ENCODE data around the gene SUN5. TPM values are rescaled to one million over a fixed set of nuclear protein-coding genes. Genes with fewer than 3 reads are reported as not detected.

SUN5 gene
- total RNA-seq, 2 experiments from 2014 or later: not detected

DNA sequence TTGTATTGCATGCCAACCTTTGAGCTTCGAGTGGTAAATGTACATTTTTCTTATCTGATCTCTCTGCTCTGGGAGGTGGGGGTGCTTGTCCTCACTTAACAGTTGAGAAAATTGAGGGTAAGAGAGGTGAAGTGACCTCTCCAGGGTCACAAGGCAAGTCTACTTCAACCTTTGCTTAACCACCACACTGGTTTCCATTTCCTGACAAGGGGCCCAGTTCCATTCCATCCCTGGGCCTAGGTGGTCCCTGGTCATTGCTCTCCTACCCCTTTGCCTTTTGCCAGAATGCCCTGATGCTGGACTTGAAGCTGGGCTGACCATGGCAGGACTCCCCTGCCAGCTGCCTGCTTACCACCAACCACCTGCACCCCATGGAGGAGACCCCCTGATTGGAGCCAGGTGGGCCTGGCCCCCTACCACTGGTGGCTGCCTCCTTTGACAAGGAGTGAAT is 39.5 kb upstream of the SUN5 start:
- Mint-ChIP-seq H3K36me3 (ENCODE audit: low read depth) (no peaks in the 10 kb centered on the region), H3K4me3 (no peak overlapping the region), H3K4me1 (ENCODE audit: low read depth) (no peaks in the 10 kb centered on the region), H3K9me3 (peaks cover 14% of the 10 kb centered on the region), H3K27ac (no peak overlapping the region), H3K27me3 (no peaks in the 10 kb centered on the region)
- POLR2A ChIA-PET: no interaction called here
- intact Hi-C loops (cut with micrococcal nuclease): no loop called here
- TF ChIP-seq, protein P1, sequence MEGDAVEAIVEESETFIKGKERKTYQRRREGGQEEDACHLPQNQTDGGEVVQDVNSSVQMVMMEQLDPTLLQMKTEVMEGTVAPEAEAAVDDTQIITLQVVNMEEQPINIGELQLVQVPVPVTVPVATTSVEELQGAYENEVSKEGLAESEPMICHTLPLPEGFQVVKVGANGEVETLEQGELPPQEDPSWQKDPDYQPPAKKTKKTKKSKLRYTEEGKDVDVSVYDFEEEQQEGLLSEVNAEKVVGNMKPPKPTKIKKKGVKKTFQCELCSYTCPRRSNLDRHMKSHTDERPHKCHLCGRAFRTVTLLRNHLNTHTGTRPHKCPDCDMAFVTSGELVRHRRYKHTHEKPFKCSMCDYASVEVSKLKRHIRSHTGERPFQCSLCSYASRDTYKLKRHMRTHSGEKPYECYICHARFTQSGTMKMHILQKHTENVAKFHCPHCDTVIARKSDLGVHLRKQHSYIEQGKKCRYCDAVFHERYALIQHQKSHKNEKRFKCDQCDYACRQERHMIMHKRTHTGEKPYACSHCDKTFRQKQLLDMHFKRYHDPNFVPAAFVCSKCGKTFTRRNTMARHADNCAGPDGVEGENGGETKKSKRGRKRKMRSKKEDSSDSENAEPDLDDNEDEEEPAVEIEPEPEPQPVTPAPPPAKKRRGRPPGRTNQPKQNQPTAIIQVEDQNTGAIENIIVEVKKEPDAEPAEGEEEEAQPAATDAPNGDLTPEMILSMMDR (IDR thresholded peaks at IDR 0.05): no peak
- ATAC-seq (no peak), DNase-seq (no peak)
- CTCF ChIA-PET: interaction anchor here (0.9 kb wide), 1 partner anchor 35 kb away, joined by 3 read pairs; no protein-coding TSS in a partner anchor

DNA sequence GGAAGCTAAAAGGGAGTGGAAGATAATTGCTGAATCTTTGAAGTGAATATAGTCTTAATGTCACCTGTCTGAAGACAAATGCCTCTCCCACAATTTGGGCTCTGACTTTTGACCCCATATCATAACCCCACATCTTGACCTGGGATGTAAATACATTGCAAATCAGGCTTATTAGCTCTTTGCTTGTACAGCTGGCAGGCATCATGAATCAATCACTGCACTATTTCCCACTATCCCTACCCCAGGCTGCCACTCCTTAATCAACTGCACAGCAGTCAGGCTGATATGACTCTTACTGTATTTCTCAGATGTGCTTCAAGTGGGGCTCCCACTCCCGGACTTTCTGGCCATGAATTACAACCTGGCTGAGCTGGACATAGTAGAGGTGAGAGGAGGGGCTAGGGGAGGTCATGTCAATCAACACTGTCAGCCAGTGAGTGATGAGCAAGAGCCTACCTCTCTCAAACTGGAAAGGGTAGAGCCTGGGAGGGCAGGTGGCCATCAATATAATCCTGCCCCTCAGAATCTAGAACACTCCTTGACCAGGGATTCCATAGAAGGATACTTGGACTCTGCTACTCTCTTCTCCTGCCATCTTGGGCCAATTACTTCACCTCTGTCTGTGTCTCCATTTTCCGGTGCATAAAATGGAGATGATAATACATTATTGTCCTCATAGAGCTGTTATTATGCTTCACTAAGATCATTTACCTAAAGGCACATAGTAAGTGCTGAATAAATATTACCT is 38.9 kb upstream of the SUN5 start:
- Mint-ChIP-seq H3K4me1 (ENCODE audit: low read depth) (no peaks in the 10 kb centered on the region), H3K27ac (no peak overlapping the region), H3K36me3 (ENCODE audit: low read depth) (no peaks in the 10 kb centered on the region), H3K9me3 (peaks cover 14% of the 10 kb centered on the region), H3K27me3 (no peaks in the 10 kb centered on the region), H3K4me3 (no peak overlapping the region)
- DNase-seq (no peak), ATAC-seq (no peak)
- TF ChIP-seq, protein P1 (IDR thresholded peaks at IDR 0.05): no peak
- POLR2A ChIA-PET: no interaction called here
- intact Hi-C loops (cut with micrococcal nuclease): no loop called here
- CTCF ChIA-PET: interaction anchor here (0.9 kb wide), 1 partner anchor 36 kb away, joined by 3 read pairs; no protein-coding TSS in a partner anchor

DNA sequence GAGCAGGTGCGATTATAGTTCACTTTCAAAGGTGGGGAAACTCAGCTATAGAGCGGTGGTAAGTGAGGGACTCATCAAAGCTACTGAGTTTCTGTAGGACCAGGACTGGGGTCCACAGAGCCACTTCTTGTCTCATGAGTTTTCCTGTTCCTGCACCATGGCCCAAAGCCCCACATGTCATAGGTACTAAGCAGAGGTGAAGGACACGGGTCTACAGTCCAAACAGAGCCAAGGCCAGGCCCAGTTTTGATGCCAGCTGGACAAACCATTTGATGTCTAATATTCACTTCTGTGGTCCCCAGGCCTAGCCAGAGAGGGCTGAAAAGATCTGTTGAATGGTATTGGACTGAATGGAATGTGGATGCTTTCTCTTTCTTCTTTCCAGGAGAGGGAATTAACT is 38.2 kb upstream of the SUN5 start:
- Mint-ChIP-seq H3K36me3 (ENCODE audit: low read depth) (no peaks in the 10 kb centered on the region), H3K4me3 (no peak overlapping the region), H3K4me1 (ENCODE audit: low read depth) (no peaks in the 10 kb centered on the region), H3K27ac (no peak overlapping the region), H3K27me3 (no peaks in the 10 kb centered on the region), H3K9me3 (peaks cover 14% of the 10 kb centered on the region)
- intact Hi-C loops (cut with micrococcal nuclease): no loop called here
- no peak for ATAC-seq
- ChIA-PET CTCF (no interaction called here), POLR2A (no interaction called here)
- TF ChIP-seq, protein P1 (IDR thresholded peaks at IDR 0.05): no peak
- DNase-seq: no peak

DNA sequence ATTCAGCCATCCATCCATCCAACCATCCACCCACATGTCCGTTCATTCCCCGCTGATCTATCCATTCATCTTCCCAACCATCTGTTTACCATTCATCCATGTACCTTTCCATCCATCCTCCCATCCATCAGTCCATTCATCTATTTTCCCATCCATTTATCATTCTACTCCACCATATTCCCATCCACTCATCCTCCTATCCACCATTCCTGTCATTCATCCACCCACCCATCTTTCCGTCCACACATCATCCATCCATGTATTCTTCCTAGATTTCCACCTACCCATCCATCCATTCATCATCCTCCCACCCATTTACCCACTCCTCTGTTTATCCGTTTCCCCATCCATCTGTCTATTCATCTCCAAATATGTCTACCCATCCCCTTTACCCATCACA is 34.0 kb upstream of the SUN5 start:
- CTCF ChIA-PET: no interaction called here
- no peak overlapping the region for H3K4me3 Mint-ChIP-seq
- no peak overlapping the region for H3K27ac Mint-ChIP-seq
- no peaks in the 10 kb centered on the region for H3K27me3 Mint-ChIP-seq
- no peaks in the 10 kb centered on the region for H3K4me1 Mint-ChIP-seq (ENCODE audit: low read depth)
- DNase-seq (no peak), ATAC-seq (no peak)
- intact Hi-C loops (cut with micrococcal nuclease): no loop called here
- POLR2A ChIA-PET: no interaction called here
- H3K36me3 Mint-ChIP-seq (ENCODE audit: low read depth): no peaks in the 10 kb centered on the region
- TF ChIP-seq, protein P1 (IDR thresholded peaks at IDR 0.05): no peak
- H3K9me3 Mint-ChIP-seq: peaks cover 2% of the 10 kb centered on the region

DNA sequence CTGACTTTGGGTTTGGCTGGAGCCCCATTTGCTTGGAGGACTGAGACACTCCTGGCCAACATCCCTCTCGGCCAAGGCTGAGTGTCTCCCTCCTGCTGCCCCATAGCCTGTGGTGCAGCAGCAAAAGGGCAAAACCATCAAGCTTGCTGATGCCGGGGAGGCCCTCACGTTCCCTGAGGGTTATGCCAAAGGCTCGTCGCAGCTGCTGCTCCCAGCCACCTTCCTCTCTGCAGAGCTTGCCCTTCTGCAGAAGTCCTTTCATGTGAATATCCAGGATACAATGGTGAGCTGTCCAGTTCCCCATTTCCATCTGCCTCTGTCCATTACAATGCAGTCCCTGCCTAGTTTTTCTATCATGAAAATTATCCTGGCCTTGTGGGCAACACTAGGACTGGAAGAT is 33.2 kb upstream of the SUN5 start:
- intact Hi-C loops (cut with micrococcal nuclease): no loop called here
- H3K36me3 Mint-ChIP-seq (ENCODE audit: low read depth): no peaks in the 10 kb centered on the region
- no peak overlapping the region for H3K27ac Mint-ChIP-seq
- TF ChIP-seq, protein P1 (IDR thresholded peaks at IDR 0.05): no peak
- no peaks in the 10 kb centered on the region for H3K4me1 Mint-ChIP-seq (ENCODE audit: low read depth)
- CTCF ChIA-PET: interaction anchor here (0.6 kb wide), 1 partner anchor 15 kb away, joined by 3 read pairs; no protein-coding TSS in a partner anchor
- H3K4me3 Mint-ChIP-seq: no peak overlapping the region
- POLR2A ChIA-PET: no interaction called here
- H3K27me3 Mint-ChIP-seq: no peaks in the 10 kb centered on the region
- H3K9me3 Mint-ChIP-seq: peaks cover 5% of the 10 kb centered on the region
- ATAC-seq (no peak), DNase-seq (no peak)

Data from activated CD8-positive, alpha-beta T cell treated with anti-CD3 and anti-CD28 coated beads for 36 hours (primary cell).